Motor neuron (in vitro differentiated cells): ENCODE measurements around the gene SPDYE16. TPM values are rescaled to one million over a fixed set of nuclear protein-coding genes. Genes with fewer than 3 reads are reported as not detected.
"Not testable (repeated sequence)": the region's sequence is repeated elsewhere in the genome, so short reads cannot be mapped to it uniquely, and the experiment has no call there.

Experiments
- ATAC-seq, 8 experiments: fragments of 200-7000 bp; cut with Tn5 transposase; replicated peaks in 6 of 8; 2 replicates each; pipeline ENCODE4 v1.8.0; 2021; ENCODE audit warnings: mild to moderate bottlenecking in 8 of 8, moderate library complexity in 8 of 8
- H3K27ac ChIP-seq, 2 donors: fragments of 250-450 bp; sonication (Bioruptor Pico); 2 replicates each; pipeline ENCODE4 v1.9.0; 2021; ENCODE audit warnings: antibody characterized with exemption in 2 of 2, mild to moderate bottlenecking in 2 of 2, moderate library complexity in 1 of 2
- H3K4me1 ChIP-seq, 2 donors: fragments of 250-450 bp; sonication (Bioruptor Pico); replicated peaks in 1 of 2; 2 replicates each; pipeline ENCODE4 v1.6.1; 2021; ENCODE audit warnings: antibody characterized with exemption in 2 of 2, mild to moderate bottlenecking in 2 of 2, moderate library complexity in 1 of 2
- H3K4me3 ChIP-seq, 5 donors: fragments of 250-450 bp; sonication (Bioruptor Pico); 2 replicates each; pipeline ENCODE4 v1.9.0; 2021; ENCODE audit warnings: antibody characterized with exemption in 5 of 5, mild to moderate bottlenecking in 5 of 5, moderate library complexity in 4 of 5
- WGBS, 10 experiments: fragments of 450-650 bp; shearing (Covaris generic); methylation state at CpG; one replicate each; pipeline ENCODE4 v1.0.0; 2022; 5-methylcytosine and 5-hydroxymethylcytosine counted together
- in situ Hi-C, 9 experiments: fragments of 400-800 bp; cut with MboI; loops; one replicate each; pipeline ENCODE4 v1.15.0; 2021; ENCODE audit warnings: low sequenced_read_pairs in 9 of 9, low pct_unique_long_range_greater_than_20kb in 2 of 9; ENCODE audit not compliant: unreplicated experiment in 9 of 9
- total RNA-seq, 8 experiments: library from RNA; unstranded; fragments of 300-600 nt; gene quantifications; 2 replicates each; pipeline versions ENCODE4 v1.2.3 to v1.2.4, GENCODE V29; 2022

The SPDYE16 gene, protein sequence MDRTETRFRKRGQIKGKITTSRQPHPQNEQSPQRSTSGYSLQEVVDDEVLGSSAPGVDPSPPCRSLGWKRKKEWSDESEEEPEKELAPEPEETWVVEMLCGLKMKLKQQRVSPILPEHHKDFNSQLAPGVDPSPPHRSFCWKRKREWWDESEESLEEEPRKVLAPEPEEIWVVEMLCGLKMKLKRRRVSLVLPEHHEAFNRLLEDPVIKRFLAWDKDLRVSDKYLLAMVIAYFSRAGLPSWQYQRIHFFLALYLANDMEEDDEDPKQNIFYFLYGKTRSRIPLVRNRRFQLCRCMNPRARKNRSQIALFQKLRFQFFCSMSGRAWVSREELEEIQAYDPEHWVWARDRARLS
- 1 to 10 TPM in 2 of 8 experiments, under 1 TPM in 6; 0.14 to 1.8 (median 0.35) TPM for total RNA-seq

DNA sequence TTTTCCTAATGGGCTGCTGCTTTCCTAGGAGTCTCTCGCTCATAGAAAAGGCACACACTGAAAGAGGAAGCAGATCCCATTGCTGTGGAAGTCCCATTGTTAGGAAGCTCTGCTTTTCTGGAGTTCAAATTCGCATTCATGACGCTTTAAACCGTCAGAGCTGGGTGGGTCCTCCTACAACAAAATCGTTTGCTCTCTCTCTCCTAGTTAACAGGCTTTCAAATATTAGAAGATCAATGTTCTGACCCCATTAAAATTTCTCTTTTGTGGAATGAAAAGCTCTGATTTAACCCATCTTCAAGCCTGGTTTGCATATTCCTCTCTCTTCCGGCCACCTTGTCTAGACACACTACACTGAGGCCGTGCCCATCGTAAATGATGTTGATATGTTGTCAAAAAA lies at the start of gene SPDYE16:
Gene SPDYE16 (minus strand): TSS at position 101 of the 400 bp plus-strand sequence. CDS start 1,838 bp downstream, outside the sequence.
- WGBS, 10 experiments = no CpG with 5 or more reads among the region's 8 CpGs
- H3K27ac ChIP-seq, ATAC-seq, H3K4me1 ChIP-seq, in situ Hi-C loops, H3K4me3 ChIP-seq: not testable (repeated sequence)

- H3K4me1 ChIP-seq, H3K27ac ChIP-seq, in situ Hi-C loops, H3K4me3 ChIP-seq: not testable (repeated sequence)
- 80 to 100% (median 83%) methylated on average over 1 of the region's 2 CpGs; no CpG with 5 or more reads in 7 of the 10 experiments for WGBS, 10 experiments
- ATAC-seq = peak in 3 of 8 experiments; percentile 32 to 55 (median 43)
Measured at GRCh38 chr7:76592694-76593093, 49.6 kb upstream of the SPDYE16 start.

DNA sequence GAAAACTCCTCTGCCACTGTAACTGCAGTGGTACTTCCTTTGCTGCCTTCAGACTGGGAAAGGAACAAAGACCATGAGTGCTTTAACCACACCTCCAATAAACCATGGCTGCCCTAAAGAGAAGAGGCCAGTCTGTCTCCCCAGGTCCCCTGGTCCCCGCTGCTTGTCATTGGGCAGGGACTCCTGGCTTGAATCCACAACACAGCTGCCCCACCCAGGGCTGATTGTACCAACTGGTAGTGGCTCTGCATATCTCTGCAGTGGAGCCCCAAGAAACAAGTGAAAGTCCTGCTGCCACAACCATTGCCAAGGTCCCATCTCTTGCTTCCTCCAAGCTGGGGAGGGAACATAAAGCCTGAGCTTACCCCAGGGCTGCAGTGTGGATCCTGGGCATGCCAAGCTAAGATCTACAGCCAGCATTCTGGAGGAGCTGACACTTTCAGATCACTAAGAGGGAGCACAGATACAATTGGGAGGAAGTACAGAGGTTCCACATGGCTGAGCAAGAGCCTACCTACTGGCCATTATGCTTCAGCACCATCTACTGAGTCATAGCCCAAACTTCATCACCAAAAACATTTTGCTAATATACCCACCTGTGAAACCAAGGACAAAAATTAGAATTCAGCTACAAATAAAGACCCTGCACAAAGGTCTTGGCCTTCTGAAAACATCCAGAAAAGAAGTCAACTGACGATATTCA lies 48.7 kb upstream of the SPDYE16 start:
- H3K4me3 ChIP-seq, in situ Hi-C loops, H3K27ac ChIP-seq, H3K4me1 ChIP-seq: not testable (repeated sequence)
- peak in 2 of 8 experiments; percentile 37 to 44 for ATAC-seq
- WGBS, 10 experiments = 80 to 100% (median 100%) methylated on average over 1 of the region's 2 CpGs; no CpG with 5 or more reads in 6 of the 10 experiments

DNA sequence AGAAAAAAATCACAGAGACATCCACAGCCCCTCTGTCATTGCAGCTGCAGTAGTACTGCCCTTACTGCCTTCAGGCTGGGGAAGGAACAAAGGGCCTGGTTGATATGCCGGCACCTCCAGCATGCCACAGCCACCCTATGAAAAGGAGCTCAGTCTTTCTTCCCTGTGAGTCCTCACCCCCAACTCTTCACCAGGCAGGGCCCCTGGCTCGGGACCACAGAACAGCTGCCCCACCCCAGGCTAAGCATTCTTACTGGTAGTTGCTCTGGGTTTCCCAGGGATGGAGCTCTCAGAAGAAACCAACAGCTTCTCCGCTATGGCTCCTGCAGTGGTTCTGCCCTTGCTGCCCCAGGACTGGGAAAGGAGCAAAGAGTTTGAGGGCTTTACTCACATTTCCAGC lies 47.9 kb upstream of the SPDYE16 start:
- H3K4me3 ChIP-seq, H3K27ac ChIP-seq, in situ Hi-C loops, H3K4me1 ChIP-seq: not testable (repeated sequence)
- no CpG with 5 or more reads among the region's 3 CpGs for WGBS, 10 experiments
- peak in 3 of 8 experiments; percentile 37 to 51 (median 38) for ATAC-seq

GRCh38 chr7:76588586-76588985 lies 45.5 kb upstream of the SPDYE16 start:
- ATAC-seq, in situ Hi-C loops, H3K4me1 ChIP-seq, H3K4me3 ChIP-seq, H3K27ac ChIP-seq: not testable (repeated sequence)
- no CpG with 5 or more reads among the region's 1 CpG for WGBS, 10 experiments

DNA sequence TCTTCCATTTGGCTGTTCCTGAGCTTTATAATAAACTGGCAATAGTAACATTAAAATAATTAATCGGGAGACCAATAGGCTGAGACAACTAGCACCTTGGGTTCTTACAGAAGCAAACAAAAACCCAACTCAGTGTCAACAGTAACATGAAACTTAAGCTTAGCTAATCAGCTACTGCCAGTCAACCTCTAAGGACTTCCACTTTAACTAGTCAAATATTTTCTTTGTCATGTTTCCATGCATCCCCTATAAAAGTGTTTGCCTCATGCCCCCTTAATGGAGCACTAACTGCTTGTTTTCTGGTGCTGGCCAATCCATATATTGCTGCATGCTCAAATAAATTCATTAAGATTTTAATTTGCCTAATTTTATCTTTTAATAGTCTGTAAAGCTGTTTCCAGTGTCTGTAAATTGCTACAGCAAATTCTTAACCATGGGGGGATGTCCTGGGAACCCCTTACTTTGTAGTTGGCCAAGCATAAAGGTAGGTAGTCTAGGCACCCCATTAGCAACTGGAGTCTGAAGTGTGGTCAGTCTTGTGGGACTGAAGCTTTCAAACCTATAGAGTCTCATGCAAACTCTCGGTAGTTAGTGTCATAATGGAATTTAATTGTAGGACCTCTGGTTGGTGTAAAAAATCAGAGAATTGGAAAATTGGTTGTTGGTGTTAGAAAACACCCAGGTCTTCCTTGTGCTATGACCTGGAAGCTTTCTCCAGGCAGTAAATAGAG lies 43.7 kb upstream of the SPDYE16 start:
- H3K4me1 ChIP-seq, H3K27ac ChIP-seq, in situ Hi-C loops, H3K4me3 ChIP-seq, ATAC-seq: not testable (repeated sequence)
- WGBS, 10 experiments = 36 to 100% (median 100%) methylated on average over 1 of the region's 2 CpGs; no CpG with 5 or more reads in 4 of the 10 experiments

DNA sequence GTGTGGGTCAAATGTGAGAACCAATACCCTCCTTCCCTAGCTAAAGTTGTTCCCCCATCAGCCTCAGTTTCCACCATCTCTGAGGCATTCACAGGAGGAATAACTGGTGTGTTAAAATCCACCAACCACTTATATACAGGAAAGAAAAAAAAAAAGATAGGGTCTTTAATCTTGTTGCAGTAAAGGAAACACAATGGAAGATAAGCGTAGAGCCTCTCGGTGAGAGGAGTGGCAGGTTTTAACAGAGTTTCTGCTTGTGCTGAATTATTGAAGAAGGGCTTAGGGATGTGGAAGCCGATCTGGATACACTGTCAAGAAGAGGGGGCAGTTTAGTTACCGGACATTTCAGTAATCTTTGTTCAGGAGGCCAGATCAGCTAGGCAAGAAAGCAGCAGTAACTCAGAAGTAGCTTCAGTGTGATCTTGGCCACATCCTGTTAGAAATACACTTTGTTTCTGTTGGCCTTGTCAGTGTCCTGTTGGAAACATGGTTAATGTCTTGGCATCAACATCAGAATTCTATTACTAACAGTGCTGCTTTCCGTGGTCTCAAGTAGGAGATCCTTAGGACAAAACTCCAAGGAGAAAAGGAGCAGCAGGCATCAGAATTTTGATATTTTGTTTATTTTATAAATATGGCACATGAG lies 40.7 kb upstream of the SPDYE16 start:
- H3K27ac ChIP-seq, in situ Hi-C loops, H3K4me1 ChIP-seq, H3K4me3 ChIP-seq: not testable (repeated sequence)
- ATAC-seq = peak in 1 of 8 experiments; percentile 5
- WGBS, 10 experiments = 0 to 100% (median 98%) methylated on average over 1 to 4 of the region's 5 CpGs; no CpG with 5 or more reads in 2 of the 10 experiments

DNA sequence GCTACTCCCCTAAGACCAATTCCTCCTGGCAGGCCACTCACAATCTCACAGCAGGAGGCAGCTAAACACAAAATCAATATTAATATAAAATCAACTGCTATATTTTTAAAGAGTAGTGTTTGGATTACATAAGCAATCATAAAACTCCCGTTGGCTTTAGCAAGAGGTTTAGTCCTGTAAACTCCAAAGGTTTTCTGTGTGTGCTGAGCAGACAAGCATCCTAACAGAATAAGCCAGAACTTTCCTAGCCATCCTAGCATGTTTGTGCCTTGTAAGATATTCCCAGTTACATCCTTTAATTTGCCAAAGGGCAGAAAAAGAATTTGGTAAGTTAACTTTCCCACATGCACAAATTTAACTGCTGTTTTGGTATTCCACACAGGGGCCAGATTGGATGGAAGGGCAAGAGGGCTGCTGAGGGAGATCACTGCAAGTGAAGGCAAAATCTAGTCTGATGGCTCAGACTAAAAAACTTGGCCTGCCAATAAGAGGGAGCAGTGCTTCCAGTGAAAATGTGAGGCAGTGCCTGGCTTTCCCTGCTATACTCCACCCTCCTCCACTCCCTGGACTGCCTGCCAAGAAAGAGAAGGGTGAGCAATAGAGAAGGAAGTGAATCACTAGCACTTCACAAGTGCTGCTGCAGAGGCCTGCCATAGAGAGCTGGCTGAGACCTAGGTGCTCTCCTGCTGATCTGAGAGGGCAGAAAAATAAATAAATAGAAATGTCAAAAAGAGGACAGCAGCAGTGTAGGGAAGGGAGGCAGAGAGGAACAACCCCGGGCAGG lies 39.9 kb upstream of the SPDYE16 start:
- H3K4me1 ChIP-seq, in situ Hi-C loops, H3K4me3 ChIP-seq, H3K27ac ChIP-seq: not testable (repeated sequence)
- ATAC-seq = peak in 7 of 8 experiments; percentile 31 to 99 (median 95)
- WGBS, 10 experiments = no CpG with 5 or more reads among the region's 2 CpGs

DNA sequence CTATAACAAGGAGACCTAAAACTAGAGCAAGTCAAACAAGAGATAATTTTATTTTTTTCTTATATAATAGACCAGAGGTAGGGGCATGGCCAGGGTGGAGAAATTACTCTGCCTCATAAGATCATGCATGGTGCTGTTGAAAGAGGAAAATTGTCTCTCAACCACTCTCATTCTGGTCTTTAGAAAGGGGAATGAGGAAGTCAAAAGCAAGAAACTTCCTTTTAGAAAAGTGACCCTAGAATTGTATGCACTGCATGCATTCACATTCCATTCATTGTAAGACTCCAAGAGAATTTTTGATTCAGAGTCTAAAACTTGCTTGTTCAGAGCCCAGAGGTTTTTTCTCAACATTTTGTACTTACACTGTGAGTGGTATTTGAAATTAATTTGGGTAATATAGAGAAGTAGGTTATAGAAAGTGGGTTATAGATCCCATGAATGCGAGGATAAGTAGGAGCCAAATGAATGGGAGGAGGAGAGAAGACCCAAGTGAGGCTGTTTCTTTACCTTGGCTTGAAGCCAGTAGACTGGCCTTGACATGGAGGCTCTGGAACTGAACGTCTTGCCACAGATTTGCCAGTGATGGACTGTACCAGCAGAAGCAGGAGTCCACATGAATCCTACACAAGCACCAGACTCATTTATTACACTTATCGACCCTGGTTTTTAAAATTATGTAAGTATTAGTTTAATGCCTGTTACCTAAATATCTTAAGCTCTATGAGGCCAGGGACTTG lies 33.0 kb upstream of the SPDYE16 start:
- H3K4me1 ChIP-seq, in situ Hi-C loops, H3K4me3 ChIP-seq, H3K27ac ChIP-seq: not testable (repeated sequence)
- peak in 1 of 8 experiments; percentile 20 for ATAC-seq
- WGBS, 10 experiments = 33 to 100% (median 60%) methylated on average over 1 to 2 of the region's 3 CpGs; no CpG with 5 or more reads in 5 of the 10 experiments

- WGBS, 10 experiments = 0 to 100% methylated on average over 1 of the region's 2 CpGs; no CpG with 5 or more reads in 8 of the 10 experiments
- in situ Hi-C loops, H3K4me3 ChIP-seq, H3K4me1 ChIP-seq, H3K27ac ChIP-seq: not testable (repeated sequence)
- peak in 1 of 8 experiments; percentile 11 for ATAC-seq
Measured at GRCh38 chr7:76575431-76575830, 32.3 kb upstream of the SPDYE16 start.

DNA sequence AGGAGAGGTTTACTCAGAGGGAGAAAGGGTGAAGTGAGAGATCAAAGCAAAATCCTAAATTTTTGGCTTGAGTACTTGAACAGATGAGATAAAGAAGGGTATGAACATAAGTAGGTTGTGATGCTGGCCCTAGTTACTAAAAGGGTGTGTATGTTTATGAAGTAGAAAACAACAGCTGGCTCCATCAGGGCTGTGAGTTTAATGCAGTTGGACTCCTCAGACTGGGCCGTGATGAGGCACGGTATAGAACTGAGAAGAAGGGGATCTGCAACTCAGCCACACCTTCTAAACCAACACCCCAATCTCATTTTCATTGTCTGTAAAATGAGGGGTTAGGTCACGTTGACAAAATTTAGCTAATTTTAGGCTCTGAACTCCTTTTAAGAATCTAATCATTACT lies 29.2 kb upstream of the SPDYE16 start:
- 33 to 100% (median 96%) methylated on average over 1 to 2 of the region's 3 CpGs; no CpG with 5 or more reads in 4 of the 10 experiments for WGBS, 10 experiments
- in situ Hi-C loops = not testable (repeated sequence)

More for the DNA sequence above, 29.2 kb upstream of the SPDYE16 start:
- not testable (repeated sequence) for H3K27ac ChIP-seq, H3K4me3 ChIP-seq, H3K4me1 ChIP-seq
- ATAC-seq = peak in 3 of 8 experiments; percentile 8 to 61 (median 60)
